HG03196 (cell line): ENCODE data around the gene PRKAG2.
"Not testable (repeated sequence)": the region's sequence is repeated elsewhere in the genome, so short reads cannot be mapped to it uniquely, and the experiment has no call there.

ENCODE experiments used
- ATAC-seq: cut with Tn5 transposase; IDR thresholded peaks from one replicate; pipeline ENCODE4 v1.9.1; 2021; ENCODE audit not compliant: unreplicated experiment

The PRKAG2 gene

GRCh38 chr7:151790830-151791620 lies 85.9 kb downstream of the PRKAG2 start:
- no peak for ATAC-seq

DNA sequence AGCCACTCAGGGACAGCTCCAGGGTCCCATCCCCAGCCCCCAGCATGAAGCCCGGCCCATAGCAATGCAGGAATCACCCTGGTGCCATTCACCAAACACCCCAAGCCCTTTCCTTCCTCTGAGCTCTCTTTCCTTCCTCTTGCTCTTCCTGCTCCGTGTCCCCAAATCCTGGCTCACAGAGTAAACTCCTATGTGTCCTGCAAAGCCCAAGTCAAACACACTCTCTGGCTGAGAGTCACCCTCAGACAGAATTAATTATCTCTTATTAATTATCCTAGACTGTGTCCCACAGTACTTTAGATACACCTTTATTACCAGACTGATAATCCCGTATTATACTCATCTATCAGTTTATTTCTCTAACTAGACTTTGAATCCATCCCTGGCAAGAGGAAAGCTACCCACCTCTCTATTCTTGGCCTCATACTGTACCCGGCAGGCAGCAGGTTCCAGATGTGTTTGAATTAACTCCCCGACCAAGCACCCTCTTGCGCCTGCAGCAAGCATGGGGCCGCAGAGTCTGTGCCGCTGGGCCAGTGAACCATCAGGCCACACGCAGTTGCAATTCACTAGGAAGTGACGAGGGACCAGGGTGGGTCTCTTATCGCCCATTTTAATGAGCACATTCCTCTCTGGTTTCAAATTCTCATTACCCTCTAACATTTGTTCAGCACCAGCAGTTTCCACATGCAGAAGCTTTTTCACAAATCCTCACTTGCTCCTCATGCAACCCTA lies 86.7 kb downstream of the PRKAG2 start:
- ATAC-seq = no peak

DNA sequence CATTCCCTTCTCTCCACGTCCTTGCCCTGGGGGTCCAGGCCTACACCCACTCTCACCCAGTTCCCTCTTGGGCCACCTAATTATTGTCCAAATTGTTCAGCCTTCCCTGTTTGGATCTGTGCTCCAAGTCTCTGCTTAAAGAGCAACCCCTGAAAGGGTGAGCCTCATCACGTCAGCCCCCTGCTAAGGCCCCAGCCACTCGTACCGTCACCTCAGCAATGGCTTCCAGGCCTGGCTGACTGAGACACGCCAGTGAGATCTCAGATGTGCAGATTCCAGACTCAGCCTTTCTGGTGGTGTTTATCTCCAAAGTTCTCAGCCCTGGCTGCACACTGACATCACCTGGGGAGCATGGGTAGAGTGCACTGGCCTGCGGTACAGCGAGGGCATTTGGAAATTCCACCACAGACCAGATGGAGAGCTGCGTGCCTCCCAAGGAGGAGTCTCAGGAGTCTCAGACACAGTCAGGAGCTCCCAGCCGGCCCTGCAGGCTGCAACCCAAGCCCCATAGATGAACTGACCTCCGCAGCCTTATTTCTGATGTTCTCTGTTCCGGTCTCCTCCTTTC lies 87.5 kb downstream of the PRKAG2 start:
- ATAC-seq = no peak

DNA sequence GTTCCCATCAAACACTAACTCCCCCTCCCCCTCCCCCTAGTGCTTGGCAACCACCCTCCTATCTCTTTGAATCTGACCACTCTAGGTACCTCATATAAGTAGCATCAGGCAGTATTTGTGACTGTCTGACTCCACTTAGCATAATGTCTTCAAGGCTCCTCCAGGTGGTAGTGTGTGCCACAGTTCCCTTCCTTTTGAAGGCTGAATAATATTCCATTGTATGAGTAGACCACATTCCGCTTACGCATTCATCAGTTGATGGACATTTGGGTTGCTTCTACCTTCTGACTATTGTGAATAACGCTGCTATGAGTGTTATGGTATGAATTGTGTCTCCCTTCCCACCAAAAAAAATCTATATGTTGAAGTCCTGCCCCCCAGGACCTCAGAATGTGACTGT lies 89.6 kb downstream of the PRKAG2 start:
- ATAC-seq = no peak

GRCh38 chr7:151786936-151787335 lies 90.0 kb downstream of the PRKAG2 start:
- no peak for ATAC-seq

DNA sequence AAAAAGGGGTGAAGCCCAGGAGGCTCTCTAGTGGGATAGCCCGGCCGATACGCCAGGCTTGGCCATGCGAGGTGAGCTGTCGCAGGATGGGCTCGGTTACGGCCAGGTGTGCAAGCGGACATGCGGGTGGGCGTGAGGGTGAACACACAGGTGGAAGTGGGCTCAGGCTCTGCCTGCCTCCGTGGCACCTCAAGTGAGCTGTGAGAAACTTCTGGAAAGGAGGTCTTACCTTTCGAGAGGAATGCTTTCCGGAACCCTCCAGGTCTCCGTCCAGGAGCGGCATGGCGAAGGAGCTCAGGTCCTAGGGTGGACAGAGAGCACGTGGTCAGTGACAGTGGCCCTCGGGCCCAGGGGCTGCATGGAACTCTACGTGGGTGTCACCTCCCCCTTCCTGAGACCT lies 90.7 kb downstream of the PRKAG2 start:
- ATAC-seq = no peak

- no peak for ATAC-seq
Measured at GRCh38 chr7:151785681-151785965, 91.3 kb downstream of the PRKAG2 start.

- ATAC-seq = no peak
Measured at GRCh38 chr7:151784853-151785680, 91.8 kb downstream of the PRKAG2 start.

GRCh38 chr7:151783958-151784575 lies 92.8 kb downstream of the PRKAG2 start:
- no peak for ATAC-seq

DNA sequence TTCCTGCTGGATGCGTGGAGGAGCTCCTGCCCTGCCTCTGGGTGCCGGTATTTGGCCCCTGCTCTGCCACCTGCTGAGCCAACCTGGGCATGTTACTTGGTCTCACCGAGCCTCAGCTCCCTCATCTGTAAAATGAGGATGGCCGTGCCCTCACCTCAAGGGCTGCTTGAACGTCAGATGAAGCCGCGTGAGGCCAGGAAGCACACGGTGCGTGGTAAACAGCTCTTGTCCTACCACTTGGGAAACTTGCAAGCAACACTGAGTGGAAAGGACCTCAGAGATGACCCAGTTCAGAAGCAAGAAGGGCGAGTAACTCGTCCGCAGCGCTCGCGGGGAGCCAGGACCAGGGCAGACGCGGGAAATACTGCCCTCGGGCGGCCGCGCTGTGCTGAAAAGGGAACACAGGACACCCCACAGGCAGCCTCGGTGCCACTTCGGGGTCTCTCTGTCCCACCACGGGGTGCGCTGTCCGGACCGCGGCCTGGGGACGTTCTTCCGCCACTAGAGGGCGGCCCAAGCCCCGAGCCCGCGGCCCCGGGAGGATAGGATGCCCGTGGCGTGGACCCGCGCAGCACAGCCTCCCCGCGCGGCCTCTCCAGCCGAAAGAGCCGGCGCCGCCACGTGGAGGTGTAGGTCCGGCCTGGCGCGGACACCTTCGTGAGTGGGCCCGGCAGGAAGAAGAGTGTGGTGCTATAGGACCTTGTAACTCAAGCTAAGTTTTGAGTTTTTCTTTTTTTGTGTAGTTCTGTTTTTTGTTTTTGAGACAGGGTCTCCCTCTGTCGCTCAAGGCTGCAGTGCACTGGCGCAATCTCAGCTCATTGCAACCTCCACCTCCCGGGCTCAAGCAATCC lies 94.1 kb downstream of the PRKAG2 start:
- peak; percentile 70 for ATAC-seq

- not testable (repeated sequence) for ATAC-seq
Measured at GRCh38 chr7:151782256-151782597, 94.7 kb downstream of the PRKAG2 start.

GRCh38 chr7:151781161-151781845 lies 95.6 kb downstream of the PRKAG2 start:
- ATAC-seq = no peak

GRCh38 chr7:151780631-151781030 lies 96.3 kb downstream of the PRKAG2 start:
- no peak for ATAC-seq

DNA sequence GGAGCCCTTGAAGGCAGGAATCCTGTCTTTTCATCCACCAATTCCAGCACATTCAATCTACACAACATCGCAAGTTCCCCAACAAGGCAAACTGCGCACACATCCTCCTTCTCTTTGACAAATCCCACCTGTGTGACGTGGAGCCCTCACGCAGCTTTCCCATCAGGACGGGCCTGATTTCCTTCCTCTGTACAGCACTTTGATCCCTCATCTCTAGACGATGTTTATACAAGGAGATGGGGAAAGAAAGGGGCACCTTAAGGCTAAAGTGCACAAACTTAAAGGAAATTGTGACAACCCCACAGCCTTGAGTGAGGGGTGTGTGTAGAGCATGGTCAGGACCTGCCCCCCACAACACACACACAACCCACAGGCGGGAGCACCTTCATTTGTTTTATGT lies 97.2 kb downstream of the PRKAG2 start:
- ATAC-seq = no peak

GRCh38 chr7:151779255-151779654 lies 97.7 kb downstream of the PRKAG2 start:
- ATAC-seq = no peak

GRCh38 chr7:151777908-151778670 lies 98.8 kb downstream of the PRKAG2 start:
- no peak for ATAC-seq

DNA sequence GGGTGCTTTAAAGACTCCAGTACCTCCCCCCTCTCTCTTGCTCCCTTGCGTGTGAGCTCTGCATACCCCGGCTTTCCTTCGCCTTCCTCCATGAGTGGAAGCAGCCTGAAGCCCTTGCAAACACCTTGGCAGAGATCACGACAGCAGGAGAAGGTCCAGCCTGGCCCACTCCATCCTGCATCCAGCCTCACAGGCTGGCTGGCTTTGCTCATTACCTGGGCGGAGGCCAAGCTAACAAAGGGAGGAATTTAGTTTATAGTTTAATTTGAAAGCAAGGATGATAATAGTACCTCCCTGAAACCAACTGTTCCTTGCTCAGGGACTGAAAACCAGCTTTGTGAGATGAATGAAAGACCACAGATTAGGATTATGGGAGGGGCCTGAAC lies 99.4 kb downstream of the PRKAG2 start:
- ATAC-seq = no peak

GRCh38 chr7:151776876-151777494 lies 99.9 kb downstream of the PRKAG2 start:
- no peak for ATAC-seq
